OCI-LY3 (cell line): ENCODE measurements around the gene KCNK5.

Source experiments
- H2AFZ ChIP-seq: fragments of 200-600, 300-600 bp; shearing (Covaris generic); 2 replicates; pipeline ENCODE4 v1.6.0; 2014; ENCODE audit warnings: antibody characterized with exemption, low read depth, low read length
- H3K27ac ChIP-seq: fragments of 200-600, 300-600 bp; sonication (generic); 2 replicates; pipeline ENCODE4 v1.5.1; 2014; ENCODE audit warnings: mild to moderate bottlenecking, low read length, moderate library complexity, mixed read lengths
- H3K27me3 ChIP-seq: fragments of 200-600, 300-600 bp; sonication (generic); 2 replicates; pipeline ENCODE4 v1.6.1; 2014; ENCODE audit warnings: low read depth, low read length, mixed read lengths
- H3K36me3 ChIP-seq: fragments of 200-600, 300-600 bp; sonication (generic); replicated peaks from 2 replicates; pipeline ENCODE3; 2014; ENCODE audit warnings: low read depth, low read length, mixed read lengths
- H3K4me1 ChIP-seq: fragments of 300-600, 200-600 bp; sonication (generic); 2 replicates; pipeline ENCODE4 v1.6.1; 2014; ENCODE audit warnings: low read length, mixed read lengths
- H3K4me2 ChIP-seq: fragments of 200-600, 300-600 bp; sonication (generic); 2 replicates; pipeline ENCODE4 v1.6.1; 2014; ENCODE audit warnings: low read length, mixed read lengths
- H3K4me3 ChIP-seq: fragments of 300-600, 200-600 bp; sonication (generic); 2 replicates; pipeline ENCODE4 v1.5.1; 2014; ENCODE audit warnings: antibody characterized with exemption, mild to moderate bottlenecking, low read length, moderate library complexity
- H3K79me2 ChIP-seq: fragments of 300-600, 200-600 bp; shearing (Covaris generic); 2 replicates; pipeline ENCODE4 v1.6.1; 2014; ENCODE audit warnings: mild to moderate bottlenecking, low read length, mixed read lengths
- H3K9ac ChIP-seq: fragments of 300-600, 200-600 bp; shearing (Covaris generic); 2 replicates; pipeline ENCODE4 v1.6.0; 2014; ENCODE audit warnings: mild to moderate bottlenecking, low read length, moderate library complexity
- H3K9me3 ChIP-seq: fragments of 200-600, 300-600 bp; shearing (Covaris generic); 2 replicates; pipeline ENCODE4 v1.6.1; 2014; ENCODE audit warnings: low read length, mixed read lengths; ENCODE audit not compliant: insufficient read depth
- H4K20me1 ChIP-seq: fragments of 200-600, 300-600 bp; sonication (generic); 2 replicates; pipeline ENCODE4 v1.6.1; 2016; ENCODE audit warnings: low read length, mixed read lengths; ENCODE audit not compliant: insufficient read depth
- CTCF ChIP-seq: fragments of 200-600, 300-600 bp; sonication (generic); IDR thresholded peaks from 2 replicates; pipeline ENCODE4 v1.5.1; 2014; ENCODE audit warnings: antibody characterized with exemption, low read length, low read depth
- EZH2phosphoT487 ChIP-seq: fragments of 200-600 bp; shearing (Covaris generic); IDR thresholded peaks from 2 replicates; pipeline ENCODE4 v1.6.1; 2018; ENCODE audit warnings: antibody characterized with exemption, mixed run types, low read depth

KCNK5 gene

GRCh38 chr6:39233333-39233732 lies 4.1 kb upstream of the KCNK5 start:
- no peak overlapping the region for H3K4me3 ChIP-seq
- no peak overlapping the region for H2AFZ ChIP-seq
- no peaks in the 10 kb centered on the region for H3K9me3 ChIP-seq
- H3K79me2 ChIP-seq = no peaks in the 10 kb centered on the region
- no peak overlapping the region for H3K4me2 ChIP-seq
- no peak overlapping the region for H3K27ac ChIP-seq
- H3K9ac ChIP-seq = no peak overlapping the region
- H3K4me1 ChIP-seq = no peaks in the 10 kb centered on the region
- 0 out of 2 replicates have a peak, but pooled peaks cover 6% of the 10 kb centered on the region for H3K27me3 ChIP-seq
- no peaks in the 10 kb centered on the region for H4K20me1 ChIP-seq
- TF ChIP-seq EZH2phosphoT487 = no peak
- no peak for TF ChIP-seq CTCF
- no peaks in the 10 kb centered on the region for H3K36me3 ChIP-seq

DNA sequence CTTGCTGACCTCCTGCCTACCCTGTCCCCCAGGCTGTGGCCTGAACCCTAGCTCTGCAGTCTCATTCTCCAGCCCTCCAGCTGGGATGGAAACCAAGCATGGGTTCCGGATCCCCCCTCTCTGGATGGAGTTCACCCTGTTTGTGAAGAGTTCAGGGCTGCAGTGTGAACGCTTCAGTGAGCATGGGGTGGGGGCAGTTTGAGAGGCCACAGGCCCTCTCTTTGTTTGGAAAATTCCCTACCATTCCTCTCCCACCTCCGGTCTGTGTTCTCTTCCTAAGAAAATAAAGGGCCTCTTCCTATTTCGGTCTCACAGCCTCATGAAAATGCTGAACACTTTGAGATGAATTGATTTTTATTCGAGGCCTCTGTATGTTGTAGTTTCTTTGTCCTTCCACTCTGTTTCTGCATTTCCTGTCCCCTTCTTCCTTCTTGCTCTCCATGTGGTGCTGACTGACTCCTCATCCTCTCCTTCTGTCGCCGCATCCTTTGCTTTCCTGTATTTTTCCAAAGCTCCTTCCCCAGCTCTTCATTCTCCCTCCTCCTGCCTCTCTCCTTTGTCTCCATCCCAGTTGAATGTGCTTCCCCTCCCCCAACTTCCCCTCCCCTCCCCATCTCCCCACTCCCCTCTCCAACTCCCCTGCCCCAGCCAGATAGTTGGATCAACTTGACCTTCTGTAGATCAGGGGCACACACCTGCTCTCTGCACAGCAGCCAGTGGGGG lies 2.4 kb upstream of the KCNK5 start:
- Histone ChIP-seq H3K36me3 (no peaks in the 10 kb centered on the region), H3K4me1 (no peaks in the 10 kb centered on the region), H3K27me3 (peaks cover 15% of the 10 kb centered on the region), H3K79me2 (no peaks in the 10 kb centered on the region), H4K20me1 (no peaks in the 10 kb centered on the region), H2AFZ (no peak overlapping the region), H3K4me3 (no peak overlapping the region), H3K9me3 (no peaks in the 10 kb centered on the region), H3K9ac (no peak overlapping the region), H3K4me2 (no peak overlapping the region), H3K27ac (no peak overlapping the region)
- TF ChIP-seq CTCF = no peak
- no peak for TF ChIP-seq EZH2phosphoT487

- Histone ChIP-seq H3K4me1 (no peaks in the 10 kb centered on the region), H3K4me3 (no peak overlapping the region), H3K9me3 (no peaks in the 10 kb centered on the region), H3K27ac (no peak overlapping the region), H3K9ac (no peak overlapping the region), H3K4me2 (no peak overlapping the region), H3K36me3 (no peaks in the 10 kb centered on the region), H3K79me2 (no peaks in the 10 kb centered on the region), H4K20me1 (no peaks in the 10 kb centered on the region), H3K27me3 (peaks cover 19% of the 10 kb centered on the region), H2AFZ (no peak overlapping the region)
- TF ChIP-seq CTCF = no peak
- no peak for TF ChIP-seq EZH2phosphoT487
These were observed 1.4 kb upstream of the KCNK5 start for GRCh38 chr6:39230654-39231035.

- TF ChIP-seq EZH2phosphoT487 = no peak
- TF ChIP-seq CTCF = no peak
- Histone ChIP-seq H3K4me3 (no peak overlapping the region), H3K4me2 (no peak overlapping the region), H3K79me2 (no peaks in the 10 kb centered on the region), H2AFZ (no peak overlapping the region), H3K9ac (no peak overlapping the region), H4K20me1 (no peaks in the 10 kb centered on the region), H3K27ac (no peak overlapping the region), H3K4me1 (no peaks in the 10 kb centered on the region), H3K27me3 (peaks cover 36% of the 10 kb centered on the region), H3K9me3 (no peaks in the 10 kb centered on the region), H3K36me3 (no peaks in the 10 kb centered on the region)
These were observed 934 bp downstream of the KCNK5 start for GRCh38 chr6:39228111-39228971.
